CD4-positive, alpha-beta T cell treated with Interleukin-2 at 100 ng/mL for 4 hours (primary cell): ENCODE measurements around the gene UBN1.
"Not testable (repeated sequence)": the region's sequence is repeated elsewhere in the genome, so short reads cannot be mapped to it uniquely, and the experiment has no call there.

Experiments used
- DNase-seq: peaks from one replicate; pipeline ENCODE4 v3.0.0-alpha.2; 2020; ENCODE audit warnings: low spot score

Gene UBN1

GRCh38 chr16:4884972-4885874, 37.9 kb downstream of the UBN1 start:
- DNase-seq, result no peak

- no peak for DNase-seq
These were observed 38.9 kb downstream of the UBN1 start for GRCh38 chr16:4886151-4886550.

GRCh38 chr16:4888428-4889135, 41.3 kb downstream of the UBN1 start:
- no peak for DNase-seq

DNA sequence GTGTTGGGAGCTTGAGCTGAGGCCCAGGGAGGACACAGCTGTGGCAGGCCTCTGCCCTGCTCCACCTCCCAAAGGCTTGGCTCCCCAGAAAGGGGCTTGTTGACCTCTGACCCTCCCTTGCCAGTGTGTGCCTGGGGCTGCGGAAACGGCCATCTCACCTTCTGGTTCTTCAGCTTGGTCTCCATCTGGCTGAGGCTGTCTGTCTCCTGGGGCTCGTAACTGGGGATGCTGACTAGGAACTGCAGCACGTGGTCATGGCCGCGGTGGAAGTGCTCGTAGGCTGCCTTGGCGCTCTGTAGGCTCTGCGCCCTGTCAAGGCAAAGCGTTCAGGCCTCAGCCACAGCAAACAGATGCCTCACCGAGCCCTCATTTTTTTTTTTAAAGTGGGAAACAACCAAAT, 42.7 kb downstream of the UBN1 start:
- no peak for DNase-seq

GRCh38 chr16:4890686-4891085, 43.4 kb downstream of the UBN1 start:
- DNase-seq, result no peak

- DNase-seq, result no peak
These were observed 44.0 kb downstream of the UBN1 start for GRCh38 chr16:4891097-4891885.

- DNase-seq, result no peak
These were observed 44.6 kb downstream of the UBN1 start for GRCh38 chr16:4891886-4892216.

DNA sequence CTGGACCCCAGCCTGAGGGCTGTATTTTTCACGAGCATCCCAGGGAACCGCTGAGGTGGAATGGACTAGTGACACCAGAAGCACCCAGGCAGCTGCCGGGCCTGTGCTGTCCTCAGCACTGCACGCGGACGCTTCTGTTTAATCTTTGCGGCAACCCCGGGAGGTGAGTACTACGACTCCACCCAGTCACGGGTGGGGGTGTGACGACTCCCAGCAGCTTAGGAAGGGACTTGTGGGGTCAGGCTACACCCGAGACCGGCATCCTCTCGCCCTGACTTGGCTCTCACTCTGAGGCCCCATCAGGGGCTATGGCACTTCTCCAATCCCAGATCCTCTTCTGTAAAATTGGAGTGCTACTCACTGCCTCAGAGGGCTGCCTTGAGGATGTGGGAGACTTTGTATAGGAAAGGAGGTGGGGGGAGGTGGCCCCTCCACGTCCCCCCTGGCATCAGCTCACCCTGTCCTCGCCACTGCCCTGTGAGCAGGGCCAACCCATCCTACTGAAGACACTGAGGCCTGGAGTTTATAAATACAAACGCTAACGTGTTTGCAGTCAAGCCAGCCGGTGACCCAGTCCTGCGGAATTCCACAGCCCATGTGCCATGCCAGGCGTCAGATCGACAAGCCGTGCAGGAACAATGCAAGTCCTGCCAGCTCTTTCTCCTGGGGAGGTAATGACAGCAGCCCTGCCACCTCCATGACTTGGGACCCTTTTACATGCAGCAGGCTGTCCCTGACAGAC, 45.3 kb downstream of the UBN1 start:
- no peak for DNase-seq

DNA sequence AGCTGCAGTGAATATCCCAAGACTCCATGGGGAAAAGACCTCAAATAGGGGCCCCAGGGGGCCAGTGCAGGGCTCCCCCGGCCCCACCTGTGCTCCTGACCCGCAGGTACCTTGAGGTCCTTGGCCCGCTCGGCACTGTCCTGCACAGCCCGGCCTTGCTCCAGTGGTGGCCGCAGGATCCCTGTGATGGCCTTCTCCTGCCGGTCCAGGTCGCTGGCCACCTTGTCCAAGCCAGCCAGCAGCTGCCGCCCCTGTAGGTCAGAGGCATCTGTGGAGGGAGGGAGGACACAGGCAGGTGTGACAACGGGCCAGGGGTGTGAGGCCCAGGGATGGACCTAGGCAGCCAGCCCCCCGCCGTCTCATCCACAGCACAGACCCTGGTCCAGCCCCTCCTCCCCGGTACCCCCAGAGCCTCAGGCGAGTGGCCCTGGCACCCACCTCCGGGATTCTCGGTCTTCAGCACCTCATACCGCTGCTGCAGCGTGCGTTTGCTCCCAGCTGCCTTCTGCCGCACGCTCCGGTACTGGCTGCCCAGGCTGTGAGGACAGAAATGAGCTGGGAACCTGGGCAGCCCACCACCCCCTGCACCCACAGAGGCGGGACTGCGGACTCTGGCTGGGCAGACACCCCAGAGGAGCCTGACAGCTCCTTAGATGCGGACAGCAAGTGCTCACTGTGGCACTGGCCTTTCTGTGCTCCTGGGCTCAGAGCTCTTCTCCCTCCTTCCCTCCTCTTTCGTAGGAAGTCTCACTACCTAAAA, 46.0 kb downstream of the UBN1 start:
- no peak for DNase-seq

GRCh38 chr16:4894276-4895150, 47.2 kb downstream of the UBN1 start:
- no peak for DNase-seq

- no peak for DNase-seq
These were observed 48.1 kb downstream of the UBN1 start for GRCh38 chr16:4895366-4895765.

DNA sequence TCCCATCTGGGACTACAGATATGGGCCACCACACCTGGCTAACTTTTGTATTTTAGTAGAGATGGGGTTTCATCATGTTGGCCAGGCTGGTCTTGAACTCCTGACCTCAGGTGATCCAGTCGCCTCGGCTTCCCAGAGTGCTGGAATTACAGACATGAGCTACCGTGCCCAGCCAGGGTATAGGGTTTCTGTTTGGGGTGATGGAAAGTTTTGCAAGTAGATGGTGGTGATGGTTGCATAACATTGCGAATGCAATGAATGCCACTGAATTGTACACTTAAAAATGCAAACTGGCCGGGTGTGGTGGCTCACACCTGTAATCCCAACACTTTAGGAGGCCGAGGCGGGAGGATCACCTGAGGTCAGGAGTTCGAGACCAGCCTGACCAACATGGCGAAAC, 49.5 kb downstream of the UBN1 start:
- DNase-seq, result not testable (repeated sequence)

- no peak for DNase-seq
These were observed 50.0 kb downstream of the UBN1 start for GRCh38 chr16:4897328-4897727.

DNA sequence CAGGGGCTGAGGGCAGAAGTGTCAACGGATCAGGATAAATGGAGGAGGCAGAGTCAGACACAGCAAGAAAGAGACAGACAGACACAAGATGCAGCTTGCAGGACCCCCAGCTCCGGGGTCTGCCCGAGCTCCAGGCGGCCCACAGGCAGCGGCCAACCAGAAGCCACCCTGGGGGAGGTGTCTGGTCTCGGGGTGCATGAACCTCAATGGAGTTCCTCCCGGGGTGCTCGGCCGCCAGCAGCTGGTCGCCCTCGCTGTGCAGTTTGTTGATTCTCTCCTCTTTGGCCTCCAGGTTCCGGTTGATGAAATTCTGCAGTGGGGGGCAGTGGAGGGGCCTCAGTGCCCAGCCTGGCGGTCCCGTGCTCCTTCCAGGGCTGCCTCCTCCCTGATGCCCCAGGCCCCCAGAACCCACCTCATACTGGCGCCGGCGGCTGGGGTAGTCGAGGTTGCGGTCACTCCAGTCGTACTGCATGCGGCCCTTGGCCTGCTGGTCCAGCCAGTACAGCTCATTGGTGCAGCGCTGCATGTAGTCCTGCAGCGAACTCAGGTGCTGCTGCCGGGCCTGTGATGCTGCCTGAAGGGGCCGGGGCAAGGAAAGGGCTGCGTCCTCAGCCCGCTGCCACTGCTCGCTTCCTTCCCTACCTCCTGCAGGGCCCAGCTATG, 51.7 kb downstream of the UBN1 start:
- DNase-seq, result no peak

DNA sequence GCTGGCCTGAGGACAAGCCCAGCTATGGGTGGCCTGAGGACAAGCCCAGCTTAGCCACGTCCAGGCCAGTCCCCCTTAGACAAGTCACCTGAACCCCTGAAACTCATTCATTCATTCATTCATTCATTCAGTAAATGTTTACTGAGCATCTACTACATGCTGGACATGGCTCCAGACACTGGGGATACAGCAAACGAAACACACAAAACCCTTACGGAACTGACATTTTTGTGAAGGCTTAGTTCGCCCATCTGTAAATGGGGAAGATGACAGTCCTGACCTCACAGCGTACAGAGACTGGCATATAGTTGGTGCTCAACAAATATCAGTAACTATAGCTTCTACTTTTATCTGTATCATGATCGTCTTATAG, 52.2 kb downstream of the UBN1 start:
- DNase-seq, result no peak

DNA sequence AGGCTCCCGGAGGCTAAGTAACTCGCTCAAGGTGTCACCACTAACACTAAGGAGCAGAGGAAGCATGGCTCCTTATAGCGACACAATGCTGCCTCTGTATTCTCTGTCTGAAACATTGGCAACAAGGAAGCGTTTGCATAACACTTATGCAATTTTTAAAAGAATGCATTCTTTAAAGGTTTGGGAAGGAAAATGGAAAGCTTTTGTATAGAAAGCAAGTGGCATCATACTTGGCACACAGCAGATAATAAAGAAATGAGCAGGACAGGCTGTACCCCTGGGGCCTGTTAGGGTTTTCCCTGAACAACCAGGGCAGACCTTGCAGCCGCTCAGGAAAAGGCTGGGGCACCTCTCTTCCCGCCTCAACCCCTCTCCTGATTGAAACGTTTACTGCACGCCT, 52.8 kb downstream of the UBN1 start:
- no peak for DNase-seq

DNA sequence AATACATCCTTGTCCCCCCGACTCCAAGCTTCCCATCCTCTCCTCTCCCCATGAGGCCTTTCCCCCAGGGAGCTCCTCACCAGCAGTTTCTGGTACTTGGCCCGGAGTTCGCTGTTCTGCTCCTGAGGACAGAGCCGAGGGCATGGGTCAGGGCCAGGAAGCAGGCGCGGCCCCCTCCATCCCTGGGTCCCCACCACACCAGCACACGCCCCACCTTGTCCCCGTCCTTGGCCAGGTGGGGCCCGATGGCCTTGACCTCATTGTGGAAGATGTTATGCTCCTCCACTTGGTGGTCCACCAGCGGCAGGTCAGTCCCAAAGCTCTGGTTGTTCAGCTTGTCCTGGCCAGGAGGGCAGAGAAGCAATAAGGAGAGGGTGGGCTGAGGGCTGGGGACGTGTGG, 53.5 kb downstream of the UBN1 start:
- DNase-seq, result no peak

DNA sequence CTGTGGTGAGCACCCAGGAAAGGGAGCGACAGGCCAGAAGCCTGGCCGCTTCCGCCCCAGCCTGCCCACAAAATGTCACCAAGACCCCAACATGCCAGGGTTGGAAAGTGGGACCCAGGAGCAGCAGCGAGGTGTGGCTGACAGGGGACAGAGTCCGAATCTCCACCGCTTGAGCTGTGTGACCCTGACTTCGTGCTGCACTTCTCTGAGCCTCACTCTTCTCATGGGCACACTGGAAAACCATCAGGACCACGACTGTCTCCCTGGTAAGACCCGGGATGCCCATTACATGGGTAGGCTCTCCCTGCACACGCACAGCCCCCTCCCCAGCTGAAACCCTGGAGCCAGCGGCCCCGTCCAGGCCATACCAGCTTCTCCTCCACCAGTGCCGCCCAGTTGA, 54.8 kb downstream of the UBN1 start:
- DNase-seq, result no peak

GRCh38 chr16:4904108-4904941, 57.0 kb downstream of the UBN1 start:
- no peak for DNase-seq
